ENCODE results near the gene PRCP. TPM values are rescaled to one million over a fixed set of nuclear protein-coding genes. Genes with fewer than 3 reads are reported as not detected.
"Not testable (repeated sequence)": the region's sequence is repeated elsewhere in the genome, so short reads cannot be mapped to it uniquely, and the experiment has no call there.

The PRCP gene
- total RNA-seq = 25.4 and 37.1 TPM in 2 replicates

- peak; percentile 88 for DNase-seq (ENCODE audit: low read depth)
- H3K4me3 ChIP-seq (ENCODE audit: low read depth, low read length) = peak within 1 kb of the TSS; percentile 75
- TF ChIP-seq CTCF (IDR thresholded peaks at IDR 0.05; ENCODE audit: insufficient read depth, low read depth, low read length) = no peak
Observed at GRCh38 chr11:82900277-82901164, at the start of gene PRCP. Gene PRCP (minus strand): TSS chr11:82900430. CDS start chr11:82900402, 28 bp downstream.

GRCh38 chr11:82949352-82949751 lies 49.1 kb upstream of the PRCP start:
- no peak overlapping the region for H3K4me3 ChIP-seq (ENCODE audit: low read depth, low read length)
- no peak for DNase-seq (ENCODE audit: low read depth)
- TF ChIP-seq CTCF (IDR thresholded peaks at IDR 0.05; ENCODE audit: insufficient read depth, low read depth, low read length) = no peak

GRCh38 chr11:82945682-82946081 lies 45.5 kb upstream of the PRCP start:
- DNase-seq (ENCODE audit: low read depth) = no peak
- H3K4me3 ChIP-seq (ENCODE audit: low read depth, low read length) = no peak overlapping the region
- TF ChIP-seq CTCF (IDR thresholded peaks at IDR 0.05; ENCODE audit: insufficient read depth, low read depth, low read length) = no peak

GRCh38 chr11:82945041-82945440 lies 44.8 kb upstream of the PRCP start:
- not testable (repeated sequence) for DNase-seq (ENCODE audit: low read depth)

GRCh38 chr11:82944198-82944597 lies 44.0 kb upstream of the PRCP start:
- TF ChIP-seq CTCF (IDR thresholded peaks at IDR 0.05; ENCODE audit: insufficient read depth, low read depth, low read length) = no peak
- DNase-seq (ENCODE audit: low read depth) = no peak
- H3K4me3 ChIP-seq (ENCODE audit: low read depth, low read length) = no peak overlapping the region

More at GRCh38 chr11:82945041-82945440, 44.8 kb upstream of the PRCP start:
- H3K4me3 ChIP-seq (ENCODE audit: low read depth, low read length) = not testable (repeated sequence)

- H3K4me3 ChIP-seq (ENCODE audit: low read depth, low read length); DNase-seq (ENCODE audit: low read depth): not testable (repeated sequence)
Observed at GRCh38 chr11:82943430-82943829, 43.2 kb upstream of the PRCP start.

GRCh38 chr11:82942376-82942775 lies 42.1 kb upstream of the PRCP start:
- no peak overlapping the region for H3K4me3 ChIP-seq (ENCODE audit: low read depth, low read length)
- no peak for DNase-seq (ENCODE audit: low read depth)
- no peak for TF ChIP-seq CTCF (IDR thresholded peaks at IDR 0.05; ENCODE audit: insufficient read depth, low read depth, low read length)

GRCh38 chr11:82939456-82939855 lies 39.2 kb upstream of the PRCP start:
- no peak for DNase-seq (ENCODE audit: low read depth)
- no peak for TF ChIP-seq CTCF (IDR thresholded peaks at IDR 0.05; ENCODE audit: insufficient read depth, low read depth, low read length)
- no peak overlapping the region for H3K4me3 ChIP-seq (ENCODE audit: low read depth, low read length)
